GM19395 (cell line): Measurements from ENCODE around the gene SCN4A.

Experiments used
- ATAC-seq: cut with Tn5 transposase; IDR thresholded peaks from one replicate; pipeline ENCODE4 v1.9.1; 2021; ENCODE audit warnings: mild to moderate bottlenecking, moderate library complexity; ENCODE audit not compliant: unreplicated experiment

The SCN4A gene

GRCh38 chr17:64002658-64003525 is 30.2 kb upstream of the SCN4A start:
- no peak for ATAC-seq

- no peak for ATAC-seq
These were observed 29.2 kb upstream of the SCN4A start for GRCh38 chr17:64001763-64002529.

GRCh38 chr17:64001091-64001579 is 28.4 kb upstream of the SCN4A start:
- ATAC-seq = no peak

DNA sequence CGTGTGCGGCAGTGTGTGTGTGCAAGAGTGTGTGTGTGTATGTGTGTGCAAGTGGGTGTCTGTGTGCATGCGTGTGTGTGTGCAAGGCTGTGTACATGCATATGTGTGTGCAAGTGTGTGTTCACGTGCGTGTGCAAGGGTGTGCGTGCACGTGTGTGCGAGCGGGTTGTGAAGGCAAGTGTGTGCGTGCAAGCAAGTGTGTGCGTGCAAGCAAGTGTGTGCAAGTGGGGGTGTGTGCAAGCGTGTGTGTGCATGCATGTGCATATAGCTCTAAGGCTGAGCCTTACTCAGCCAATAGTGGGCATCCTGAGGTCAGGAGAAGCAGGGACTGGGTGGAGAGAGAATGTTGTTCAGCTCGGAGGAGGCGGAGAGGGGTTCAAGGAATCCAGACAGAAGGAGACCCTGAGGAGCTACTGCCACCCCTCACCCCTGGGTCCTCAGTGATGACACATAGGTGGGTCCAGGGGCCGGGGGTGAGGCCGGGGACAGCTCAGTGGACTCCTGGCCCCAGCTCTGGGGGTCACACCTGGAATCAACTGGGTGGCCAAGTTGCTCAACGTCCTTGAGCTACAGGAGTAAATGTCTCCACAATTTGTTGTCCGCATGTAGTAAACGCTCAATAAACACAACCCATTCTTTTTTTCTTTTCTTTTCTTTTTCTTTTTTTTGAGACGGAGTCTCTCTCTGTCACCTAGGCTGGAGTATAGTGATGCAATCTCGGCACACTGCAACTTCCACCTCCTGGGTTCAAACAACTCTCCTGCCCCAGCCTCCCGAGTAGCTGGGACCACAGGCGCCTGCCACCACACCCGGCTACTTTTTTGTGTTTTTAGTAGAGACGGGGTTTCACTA is 27.2 kb upstream of the SCN4A start:
- ATAC-seq = no peak

DNA sequence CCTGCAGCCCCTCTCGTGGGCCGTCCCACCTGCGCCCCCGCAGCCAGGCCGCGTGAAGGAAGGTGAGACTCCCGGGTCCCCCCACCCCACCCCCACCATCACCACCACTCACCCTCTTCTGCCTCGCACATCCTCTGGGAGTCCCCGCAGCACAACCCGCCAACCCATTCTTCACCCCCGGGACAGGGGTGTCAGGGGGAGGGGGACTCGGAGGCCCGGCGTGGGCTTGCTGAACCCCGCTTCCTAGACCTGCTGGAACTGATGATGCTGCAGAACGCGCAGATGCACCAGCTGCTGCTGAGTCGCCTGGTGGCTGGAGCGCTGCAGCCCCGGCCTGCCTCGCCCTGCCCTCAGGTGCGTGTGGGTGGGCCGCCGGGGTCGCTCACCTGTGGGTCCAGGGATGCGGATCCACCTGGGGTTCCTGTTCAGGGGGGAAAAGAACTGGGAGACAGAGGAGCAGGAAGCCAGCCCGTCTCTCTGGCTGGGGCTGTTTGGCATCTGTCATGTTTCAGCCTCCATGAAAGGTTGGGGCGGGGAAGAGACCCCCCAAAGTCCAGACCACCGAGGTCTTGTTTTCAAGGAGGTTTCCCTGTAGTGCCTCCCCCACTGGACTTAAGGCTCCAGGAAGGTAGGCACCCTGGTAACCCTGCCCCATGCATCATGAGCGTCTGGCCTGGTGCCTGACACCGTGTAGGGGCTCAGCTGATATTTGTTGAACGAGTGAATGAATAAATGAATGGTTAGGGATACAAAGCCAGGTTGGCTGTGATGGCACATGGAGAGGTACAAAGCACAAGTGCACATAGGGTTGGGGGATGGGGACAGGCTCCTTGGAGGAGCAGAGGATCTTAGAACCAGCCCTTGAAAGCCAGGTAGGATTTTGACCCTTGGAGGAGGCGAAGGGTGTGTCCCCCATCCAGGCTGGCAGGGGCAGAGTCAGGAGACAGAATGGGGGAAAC is 26.3 kb upstream of the SCN4A start:
- no peak for ATAC-seq

- ATAC-seq = peak; percentile 60
These were observed 25.5 kb upstream of the SCN4A start, which contains the start of gene PRR29 for GRCh38 chr17:63998050-63998720. Gene PRR29 (plus strand): TSS chr17:63998351. CDS start chr17:63998365, 14 bp downstream.

DNA sequence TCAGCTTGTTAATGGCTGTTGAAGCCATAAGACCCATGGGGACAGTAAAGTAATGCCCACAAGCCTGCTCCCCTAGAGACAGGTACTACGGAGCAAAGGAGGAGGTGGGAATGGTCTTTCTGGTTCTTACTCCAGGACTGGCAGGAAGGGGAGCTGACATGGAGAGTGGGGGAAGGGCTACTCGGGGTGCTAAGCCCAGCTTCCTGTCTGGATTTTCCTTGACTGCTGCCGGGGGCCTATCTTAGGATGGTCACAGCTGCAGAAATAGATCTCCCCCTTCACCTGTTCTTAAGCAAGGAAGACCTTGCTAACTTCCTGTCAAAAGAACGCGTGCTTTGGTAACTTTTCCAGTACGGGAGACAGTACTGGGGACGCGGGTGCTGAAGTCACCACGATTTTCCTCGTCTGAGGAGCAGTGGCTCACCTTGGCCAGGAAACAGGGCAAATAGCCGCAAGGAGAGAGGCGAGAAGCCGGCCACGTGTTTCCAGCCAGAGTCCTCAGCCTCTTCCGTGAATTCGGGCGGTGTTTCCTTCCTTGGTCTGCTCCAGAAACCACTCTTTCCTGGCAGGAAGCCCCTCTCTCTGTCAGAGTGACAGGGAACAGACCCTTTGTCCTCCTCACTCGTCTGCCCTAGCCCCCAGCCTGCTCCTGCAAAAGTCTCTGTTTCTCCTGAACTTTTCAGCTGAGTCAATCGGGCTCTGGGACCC is 24.8 kb upstream of the SCN4A start:
- no peak for ATAC-seq

GRCh38 chr17:63996430-63997182 is 23.9 kb upstream of the SCN4A start:
- ATAC-seq = no peak

- no peak for ATAC-seq
These were observed 22.9 kb upstream of the SCN4A start for GRCh38 chr17:63995626-63996025.

DNA sequence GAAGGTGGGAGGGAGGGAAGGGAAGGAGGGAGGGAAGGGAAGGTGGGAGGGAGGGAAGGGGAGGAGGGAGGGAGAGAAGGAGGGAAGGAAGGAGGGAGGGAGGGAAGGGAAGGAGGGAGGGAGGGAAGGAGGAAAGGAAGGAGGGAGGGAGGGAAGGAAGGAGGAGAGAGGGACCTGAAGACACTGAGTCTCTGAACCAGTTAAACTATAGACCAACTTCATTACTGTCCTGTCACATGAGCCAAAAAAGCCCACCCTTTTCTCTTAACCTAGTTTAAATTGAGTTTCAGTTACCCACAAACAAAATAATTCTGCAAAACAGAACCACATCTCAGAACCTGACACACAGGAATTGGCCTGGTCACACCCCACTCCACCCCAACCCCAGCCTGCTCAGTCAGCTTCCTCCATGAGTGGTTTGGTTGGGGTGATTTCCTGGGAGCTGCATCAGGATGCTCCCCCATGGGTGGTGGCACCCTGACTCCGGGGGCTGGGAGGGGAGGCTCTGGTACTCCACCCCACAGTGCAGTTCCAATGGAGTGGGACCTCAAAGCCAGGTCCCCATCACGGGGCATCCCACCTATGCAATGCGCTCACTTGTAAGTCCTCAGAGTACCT is 20.8 kb upstream of the SCN4A start:
- ATAC-seq = no peak

- no peak for ATAC-seq
These were observed 18.9 kb upstream of the SCN4A start for GRCh38 chr17:63991611-63992010.

- no peak for ATAC-seq
These were observed 17.1 kb upstream of the SCN4A start for GRCh38 chr17:63989622-63990345.

- no peak for ATAC-seq
These were observed 16.3 kb upstream of the SCN4A start for GRCh38 chr17:63988741-63989621.

- ATAC-seq = no peak
These were observed 15.4 kb upstream of the SCN4A start for GRCh38 chr17:63988127-63988478.

- no peak for ATAC-seq
These were observed 14.8 kb upstream of the SCN4A start for GRCh38 chr17:63987221-63988126.
